Liver (tissue), 3 donors: ENCODE measurements around the gene NSG1.

Experiments used
- GABPA ChIP-seq, 2 donors: IDR thresholded peaks in 1 of 2; conservative IDR thresholded peaks in 1 of 2; 2 replicates each; pipeline ENCODE4 v1.6.1; 2016; ENCODE audit warnings: antibody characterized with exemption in 2 of 2, mild to moderate bottlenecking in 1 of 2, moderate library complexity in 1 of 2
- RAD21 ChIP-seq, 2 donors: IDR thresholded peaks; 2 replicates each; pipeline ENCODE4 v1.6.1; 2016; ENCODE audit warnings: antibody characterized with exemption in 2 of 2, mild to moderate bottlenecking in 2 of 2
- TAF1 ChIP-seq: conservative IDR thresholded peaks from 2 replicates; pipeline ENCODE4 v1.6.1; 2016; ENCODE audit warnings: antibody characterized with exemption, mild to moderate bottlenecking
- YY1 ChIP-seq: IDR thresholded peaks from 2 replicates; pipeline ENCODE4 v1.6.1; 2016; ENCODE audit warnings: antibody characterized with exemption, mild to moderate bottlenecking
- TF ChIP-seq, protein P1 (sequence below): fragments of 150-350 bp; IDR thresholded peaks from 2 replicates; pipeline ENCODE4 v1.5.1; 2017; ENCODE audit warnings: improper control_type of control experiment, low read depth, low read length; ENCODE audit not compliant: missing input control
- donor health status: healthy.
- donor health status: healthy.

DNA sequence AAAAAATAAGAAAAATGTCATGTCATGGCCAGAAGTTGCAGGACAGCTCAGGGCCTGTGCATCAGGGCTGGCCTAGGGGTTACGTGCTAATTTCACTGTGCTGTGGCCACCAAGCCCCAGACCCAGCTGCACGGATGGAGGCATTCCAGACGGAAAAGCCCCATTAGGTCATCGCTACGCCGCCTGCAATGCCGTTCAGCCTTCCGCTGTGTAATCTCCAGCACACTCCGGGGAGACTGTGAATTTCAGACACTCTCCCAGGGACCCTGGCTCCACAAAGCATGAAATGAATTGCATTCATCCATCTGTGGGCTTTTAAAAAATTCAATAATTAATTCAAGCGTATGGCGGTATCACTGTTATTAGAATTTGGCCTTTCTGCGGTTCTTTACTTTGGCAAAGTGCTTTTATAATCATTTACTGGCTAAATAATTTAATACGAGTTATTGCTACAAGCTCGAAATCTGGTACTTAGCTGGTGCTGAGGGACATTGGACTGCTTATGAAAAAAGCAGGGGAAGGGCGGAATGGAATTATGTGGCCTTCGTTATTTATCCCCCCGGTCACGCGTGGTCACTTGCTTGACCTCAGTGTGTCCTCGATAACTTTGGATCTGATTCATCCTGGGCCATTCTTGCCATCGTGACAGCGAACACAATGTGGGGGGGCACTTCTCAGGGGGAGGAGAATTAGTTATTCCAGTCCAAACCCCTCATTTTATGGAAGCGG is 9.0 kb upstream of the NSG1 start:
- TF ChIP-seq TAF1, result no peak
- TF ChIP-seq, protein P1, sequence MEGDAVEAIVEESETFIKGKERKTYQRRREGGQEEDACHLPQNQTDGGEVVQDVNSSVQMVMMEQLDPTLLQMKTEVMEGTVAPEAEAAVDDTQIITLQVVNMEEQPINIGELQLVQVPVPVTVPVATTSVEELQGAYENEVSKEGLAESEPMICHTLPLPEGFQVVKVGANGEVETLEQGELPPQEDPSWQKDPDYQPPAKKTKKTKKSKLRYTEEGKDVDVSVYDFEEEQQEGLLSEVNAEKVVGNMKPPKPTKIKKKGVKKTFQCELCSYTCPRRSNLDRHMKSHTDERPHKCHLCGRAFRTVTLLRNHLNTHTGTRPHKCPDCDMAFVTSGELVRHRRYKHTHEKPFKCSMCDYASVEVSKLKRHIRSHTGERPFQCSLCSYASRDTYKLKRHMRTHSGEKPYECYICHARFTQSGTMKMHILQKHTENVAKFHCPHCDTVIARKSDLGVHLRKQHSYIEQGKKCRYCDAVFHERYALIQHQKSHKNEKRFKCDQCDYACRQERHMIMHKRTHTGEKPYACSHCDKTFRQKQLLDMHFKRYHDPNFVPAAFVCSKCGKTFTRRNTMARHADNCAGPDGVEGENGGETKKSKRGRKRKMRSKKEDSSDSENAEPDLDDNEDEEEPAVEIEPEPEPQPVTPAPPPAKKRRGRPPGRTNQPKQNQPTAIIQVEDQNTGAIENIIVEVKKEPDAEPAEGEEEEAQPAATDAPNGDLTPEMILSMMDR, result no peak
- TF ChIP-seq GABPA (IDR thresholded peaks at IDR 0.05 in 1 of 2, conservative IDR thresholded peaks at IDR 0.05 in 1 of 2), result no peak
- TF ChIP-seq RAD21 (IDR thresholded peaks at IDR 0.05), result no peak
- no peak for TF ChIP-seq YY1
